NCI-H1417 (cell line): ENCODE results near the gene RHOD.

ENCODE experiments used
- DNase-seq, 3 experiments: peaks; one replicate each; lab custom pipeline; 2025; lab: John Stamatoyannopoulos, UW

Gene RHOD

DNA sequence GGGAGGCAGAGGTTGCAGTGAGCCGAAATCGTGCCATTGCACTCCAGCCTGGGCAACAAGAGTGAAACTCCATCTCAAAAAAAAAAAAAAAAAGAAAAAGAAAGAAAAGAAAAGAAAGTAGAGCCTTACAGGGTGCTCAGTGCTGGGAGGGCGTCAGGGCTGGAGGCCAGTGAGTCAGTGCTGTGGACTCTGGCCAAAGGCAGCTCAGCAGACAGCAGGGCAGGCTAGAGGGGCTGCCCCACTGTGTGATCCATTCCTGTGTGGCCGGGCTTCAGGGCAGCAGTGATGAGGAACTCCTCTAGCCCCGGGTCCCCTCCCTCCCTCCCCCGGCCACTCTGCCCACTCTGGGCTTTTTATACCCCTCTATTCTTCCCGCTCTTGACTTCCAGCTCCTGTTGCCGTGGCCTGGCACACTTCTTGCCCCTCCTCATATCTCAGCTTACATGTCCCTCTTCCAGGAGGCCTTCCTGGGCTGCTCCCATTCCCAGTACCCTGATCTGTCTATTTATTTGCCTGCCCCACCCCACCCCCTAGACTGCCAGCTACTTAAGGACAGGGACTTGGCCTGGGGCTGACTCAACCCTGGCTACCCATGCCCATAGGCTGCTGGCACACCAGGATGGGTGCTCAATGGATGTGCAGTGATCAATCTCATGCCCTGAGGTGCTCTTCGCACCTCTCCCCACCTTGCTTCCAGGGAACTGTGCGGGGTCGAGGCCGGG, 23.7 kb upstream of the RHOD start:
- DNase-seq = no peak

DNA sequence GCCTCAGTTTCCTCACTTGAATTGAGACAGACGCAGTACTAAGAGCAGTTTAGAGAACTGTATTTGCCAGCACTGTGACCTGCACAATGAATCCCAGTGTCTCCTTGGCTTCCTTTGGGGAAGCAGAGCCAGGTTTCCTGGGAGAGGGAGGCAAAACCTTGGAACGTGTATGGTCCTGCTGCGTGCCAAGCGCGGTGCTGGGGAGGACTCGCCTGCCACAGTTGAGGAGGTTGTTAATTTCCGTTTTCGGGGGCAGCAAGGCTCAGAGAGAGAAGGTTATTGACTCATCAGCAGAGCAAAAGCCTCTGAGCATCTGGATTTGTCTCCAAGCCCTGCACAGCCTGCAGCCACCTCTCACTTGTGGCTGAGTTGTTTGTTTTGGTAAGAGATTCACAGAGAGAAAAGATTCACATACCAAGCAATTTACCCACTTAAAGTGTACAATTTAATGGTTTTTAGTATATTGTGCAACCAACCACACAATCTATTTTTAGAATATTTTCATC, 22.9 kb upstream of the RHOD start:
- DNase-seq = no peak

DNA sequence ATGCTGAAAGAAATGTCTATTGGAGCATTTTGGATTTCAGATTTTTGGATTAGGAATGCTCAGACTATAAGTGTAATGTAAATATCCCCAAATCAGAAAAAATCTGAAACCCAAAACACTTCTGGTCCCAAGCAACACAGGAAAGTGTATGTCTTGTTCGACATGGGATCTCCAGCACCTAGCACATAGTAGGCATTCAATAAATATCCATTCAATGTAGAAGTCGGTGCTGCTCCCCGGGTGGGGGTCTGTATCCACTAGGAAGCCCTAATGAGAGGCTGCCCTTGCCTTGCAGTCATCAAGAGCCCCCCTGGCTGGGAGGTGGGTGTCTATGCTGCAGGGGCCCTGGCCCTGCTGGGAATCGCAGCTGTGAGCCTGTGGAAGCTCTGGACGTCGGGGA, 22.3 kb upstream of the RHOD start:
- DNase-seq = no peak

DNA sequence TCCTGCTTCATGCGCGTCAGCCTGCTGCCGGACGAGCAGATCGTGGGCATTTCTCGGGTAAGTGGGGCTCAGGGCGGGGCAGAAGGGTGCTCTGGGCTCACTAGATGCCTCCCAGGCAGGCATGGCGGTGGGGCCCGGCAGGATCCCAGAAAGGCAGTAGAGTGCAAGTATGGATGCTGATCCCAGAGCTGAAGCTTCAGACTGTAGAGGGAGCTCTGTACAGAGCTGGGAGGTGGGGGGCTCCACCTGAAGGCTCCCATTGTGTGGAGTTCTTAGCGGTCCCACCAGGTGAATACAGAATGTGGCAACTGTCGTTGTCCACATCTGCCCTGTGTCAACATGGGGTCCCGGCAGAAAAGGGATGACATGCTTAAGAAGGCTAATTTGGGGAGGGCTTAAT, 16.5 kb upstream of the RHOD start:
- DNase-seq = no peak

DNA sequence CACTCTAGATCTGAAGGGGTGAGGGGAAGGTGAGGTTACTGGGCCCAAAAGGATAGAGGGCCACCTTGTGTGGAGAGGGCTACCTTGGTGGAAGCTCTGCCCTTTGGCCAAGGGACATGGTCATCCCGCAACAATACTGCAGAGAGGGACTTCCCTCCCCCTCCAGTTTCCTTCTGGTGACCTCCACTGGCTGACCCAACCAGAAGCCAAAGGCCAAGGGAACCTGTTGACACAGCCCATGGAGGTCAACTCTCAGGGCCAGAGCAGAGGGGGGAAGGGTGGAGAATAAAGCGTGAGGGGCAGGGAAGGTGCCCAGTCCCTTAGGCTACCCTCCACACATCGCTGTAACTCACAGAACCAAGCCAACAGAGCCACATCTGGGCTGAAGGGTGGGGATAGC, 15.0 kb upstream of the RHOD start:
- no peak for DNase-seq

DNA sequence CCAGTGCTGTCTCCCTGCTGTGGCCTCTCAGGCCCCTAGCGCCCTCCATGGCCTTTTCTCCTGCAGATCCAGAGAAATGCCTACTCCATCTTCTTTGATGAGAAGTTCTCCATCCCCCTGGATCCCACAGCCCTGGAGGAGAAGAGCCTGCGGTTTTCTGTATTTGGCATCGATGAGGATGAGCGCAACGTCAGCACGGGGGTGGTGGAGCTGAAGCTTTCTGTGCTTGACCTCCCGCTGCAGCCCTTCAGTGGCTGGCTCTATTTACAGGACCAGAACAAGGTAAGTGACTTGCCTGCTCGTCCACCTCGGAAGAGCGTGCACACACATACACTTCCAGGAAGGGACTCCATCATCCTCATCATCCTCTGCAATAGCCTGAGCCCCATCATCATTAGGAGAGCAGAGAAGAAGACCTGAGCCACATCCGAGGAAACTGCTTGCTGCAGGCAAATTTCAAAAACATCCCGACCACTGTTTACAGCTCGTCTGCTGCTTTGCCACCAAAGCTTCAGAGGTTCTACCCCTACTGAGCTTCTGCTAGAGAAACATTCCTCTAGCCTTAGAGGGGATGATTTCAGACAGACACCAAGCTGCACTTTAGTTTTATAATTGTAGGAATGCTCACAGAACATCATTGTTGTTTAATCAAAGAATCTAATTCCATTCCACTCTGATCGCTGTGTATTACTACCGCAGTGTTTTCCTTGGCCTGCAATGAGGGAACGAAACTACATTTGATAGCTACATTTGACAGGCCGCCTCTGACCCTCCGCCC, 12.9 kb upstream of the RHOD start:
- DNase-seq = no peak

DNA sequence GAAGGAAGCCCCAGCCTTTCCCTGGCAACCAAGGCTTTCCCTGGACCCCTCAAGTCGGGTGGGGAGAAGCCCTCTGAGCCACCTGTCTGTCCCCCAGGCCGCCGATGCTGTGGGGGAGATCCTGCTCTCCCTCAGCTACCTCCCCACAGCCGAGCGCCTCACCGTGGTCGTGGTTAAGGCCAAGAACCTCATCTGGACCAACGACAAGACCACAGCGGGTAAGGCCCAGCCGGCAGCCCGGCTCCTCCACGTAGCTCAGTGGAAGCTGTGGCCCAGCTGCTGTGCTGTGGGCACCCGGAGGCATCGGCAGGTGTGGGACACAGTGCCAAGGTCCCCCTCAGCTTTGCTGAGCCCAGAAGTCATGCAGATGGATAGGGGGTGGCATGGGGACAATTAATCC, 12.2 kb upstream of the RHOD start:
- DNase-seq = no peak

DNA sequence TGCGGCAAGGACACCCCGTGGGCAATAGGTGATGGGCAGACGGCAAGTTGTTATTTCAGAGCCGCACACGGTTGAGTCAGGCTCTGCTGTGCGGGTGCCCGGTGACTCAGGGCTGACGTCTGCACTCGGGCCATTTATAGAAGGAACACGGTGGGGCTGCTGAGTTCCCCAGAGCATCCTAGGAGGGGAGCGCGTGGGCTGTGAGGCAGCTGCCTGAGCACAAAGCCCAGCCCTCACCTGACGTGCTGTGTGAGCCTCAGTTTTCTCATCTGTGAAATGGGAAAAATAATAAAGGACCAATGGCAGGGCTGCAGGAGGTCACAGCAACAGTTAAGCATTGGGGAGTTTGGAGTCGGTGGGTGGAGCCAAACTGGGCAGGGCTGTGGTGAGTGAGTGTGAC, 11.3 kb upstream of the RHOD start:
- peak in 1 of 3 experiments; percentile 41 for DNase-seq

DNA sequence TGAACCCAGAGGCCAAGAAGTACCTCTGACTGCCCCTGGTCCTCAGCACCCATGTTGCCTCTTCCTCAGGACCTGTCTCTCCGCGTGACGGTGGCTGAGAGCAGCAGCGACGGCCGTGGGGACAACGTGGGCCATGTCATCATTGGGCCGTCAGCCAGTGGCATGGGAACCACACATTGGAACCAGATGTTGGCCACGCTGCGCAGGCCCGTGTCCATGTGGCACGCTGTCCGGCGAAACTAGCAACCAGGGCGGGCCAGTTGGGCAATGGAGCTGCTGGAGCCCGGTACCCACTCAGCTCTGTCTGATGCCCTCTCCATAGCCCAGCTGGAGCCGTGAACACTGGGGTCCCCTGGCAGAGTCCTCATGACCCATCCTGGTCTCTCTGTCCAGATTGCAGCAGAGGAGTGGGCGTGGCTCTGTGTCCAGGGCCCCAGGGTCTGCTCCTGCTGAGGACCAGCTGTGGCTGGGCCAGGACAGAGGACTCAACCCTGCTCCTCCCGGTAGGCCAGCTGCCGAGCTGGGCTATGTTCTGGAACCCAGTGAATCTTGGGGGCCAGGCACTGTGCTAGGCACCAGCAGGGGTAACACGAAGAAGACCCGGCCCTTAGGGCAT, 8.0 kb upstream of the RHOD start:
- DNase-seq = no peak

DNA sequence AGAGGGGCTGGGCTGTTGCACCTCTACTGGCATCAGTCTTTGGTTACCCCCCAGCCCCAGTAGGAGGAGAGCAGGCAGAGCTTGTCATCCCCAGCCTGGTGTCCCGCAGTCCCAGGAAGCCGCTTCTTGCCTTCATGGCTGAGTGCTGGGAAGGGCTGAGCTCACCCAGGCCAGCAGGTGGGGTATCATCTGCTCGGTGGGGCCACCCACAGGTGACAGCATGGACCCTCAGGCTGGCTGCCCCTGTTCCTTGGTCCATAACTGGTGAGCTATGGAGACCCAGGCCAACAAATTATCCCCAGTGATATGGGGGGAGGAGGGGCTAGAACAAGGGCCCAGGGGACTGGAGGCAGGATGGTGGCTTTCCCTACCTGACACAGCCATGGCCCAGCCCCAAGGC, 6.5 kb upstream of the RHOD start:
- no peak for DNase-seq

DNA sequence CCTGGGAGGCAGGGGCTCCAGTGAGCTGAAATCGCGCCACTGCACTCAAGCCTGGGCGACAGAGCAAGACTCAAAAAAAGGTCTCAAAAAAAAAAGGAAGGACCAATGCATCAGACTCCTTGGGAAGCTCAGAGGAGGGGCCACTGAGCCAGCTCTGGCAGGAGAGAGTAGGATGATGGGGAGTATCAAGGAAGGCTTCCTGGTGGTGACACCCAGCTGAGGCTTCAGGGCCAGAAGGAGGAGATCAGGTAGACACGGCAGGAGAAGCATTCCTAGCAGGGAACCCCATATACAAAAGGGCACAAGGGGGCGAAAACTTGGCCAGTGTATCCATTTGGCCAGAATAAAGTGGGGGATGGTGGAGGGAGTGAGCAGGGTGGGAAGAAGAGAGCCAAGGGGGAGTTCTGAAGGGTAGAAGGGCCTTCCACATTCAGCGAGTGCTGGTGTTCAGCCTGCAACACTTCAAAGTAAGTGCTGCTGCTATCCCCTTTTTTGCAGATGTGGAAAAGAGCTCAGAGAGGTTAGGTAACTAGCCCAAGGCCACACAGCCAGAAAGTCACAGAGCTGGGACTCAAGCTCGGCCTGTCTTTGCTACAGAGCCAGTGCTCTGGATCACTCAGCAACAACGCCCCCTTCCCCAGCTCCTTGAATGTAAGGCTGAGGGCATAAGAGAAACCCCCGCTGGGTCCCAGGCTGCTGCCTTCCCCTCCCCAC, 5.3 kb upstream of the RHOD start:
- no peak for DNase-seq

DNA sequence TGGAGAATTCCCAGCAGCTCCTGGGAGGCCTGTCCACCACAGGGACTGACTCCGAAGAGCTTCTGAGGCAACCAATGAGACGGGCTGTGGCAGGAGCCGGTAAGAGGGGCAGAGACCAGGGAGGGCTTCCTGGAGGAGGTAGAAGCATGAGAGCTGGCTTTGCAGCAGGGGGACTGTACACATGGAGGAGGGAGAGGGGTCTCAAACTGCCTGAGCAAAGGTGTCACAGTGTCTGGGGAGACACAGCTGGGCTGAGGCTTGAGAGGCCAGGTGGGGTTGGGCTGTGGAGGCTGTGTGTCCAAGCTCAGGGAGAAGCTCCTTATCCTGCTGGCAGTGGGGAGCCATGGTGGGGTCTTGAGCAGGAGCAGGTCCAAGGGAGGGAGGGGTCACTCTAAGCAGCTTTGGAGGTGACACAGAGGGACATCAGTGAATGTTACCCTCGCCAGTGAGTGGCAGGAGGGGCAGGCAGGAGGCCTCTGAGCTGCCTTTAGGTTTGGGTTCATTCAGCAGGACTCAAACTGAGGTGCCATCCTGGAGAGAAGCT, 4.6 kb upstream of the RHOD start:
- no peak for DNase-seq

DNA sequence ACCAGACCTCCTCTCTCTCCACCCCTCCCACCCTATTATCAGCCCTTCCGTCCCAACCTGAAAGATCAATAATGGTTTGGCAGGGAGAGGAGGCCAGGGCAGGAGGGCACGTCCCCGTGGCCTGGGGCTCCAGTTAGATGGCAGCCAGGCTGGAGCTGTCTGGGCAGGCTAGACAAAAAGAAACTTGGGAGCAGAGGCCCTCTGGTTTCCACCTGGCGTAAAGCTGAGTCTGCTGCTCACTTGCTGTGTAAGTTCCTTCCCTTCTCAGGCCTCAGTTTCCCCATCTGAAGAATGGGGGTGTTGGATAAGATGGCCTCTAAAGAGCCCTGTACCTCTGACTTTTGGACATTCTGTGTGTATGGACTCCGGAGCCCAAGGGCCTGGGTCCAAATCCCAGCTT, 3.8 kb upstream of the RHOD start:
- no peak for DNase-seq

DNA sequence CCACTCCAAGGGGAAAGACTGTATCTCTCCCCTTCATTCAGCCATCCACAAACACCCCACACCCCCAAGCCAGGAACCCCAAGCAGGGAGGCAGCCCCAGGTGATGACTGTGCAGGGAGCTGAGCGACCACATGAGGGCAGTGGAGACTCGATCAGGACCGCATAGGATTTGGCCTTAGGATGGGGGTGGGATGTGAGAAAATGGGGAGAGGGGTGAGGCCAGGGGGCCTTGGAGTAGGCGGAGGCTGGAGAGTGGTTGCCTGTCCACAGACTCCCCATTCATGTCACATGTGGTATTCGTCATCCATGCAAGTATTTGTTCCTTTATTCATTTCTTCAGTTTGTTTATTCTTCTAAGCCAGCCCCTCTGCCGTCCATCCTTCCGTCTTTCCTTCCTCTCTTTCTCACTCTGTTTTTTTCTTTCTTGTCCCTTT, 2.7 kb upstream of the RHOD start:
- peak in 2 of 3 experiments; percentile 44 to 74 for DNase-seq

DNA sequence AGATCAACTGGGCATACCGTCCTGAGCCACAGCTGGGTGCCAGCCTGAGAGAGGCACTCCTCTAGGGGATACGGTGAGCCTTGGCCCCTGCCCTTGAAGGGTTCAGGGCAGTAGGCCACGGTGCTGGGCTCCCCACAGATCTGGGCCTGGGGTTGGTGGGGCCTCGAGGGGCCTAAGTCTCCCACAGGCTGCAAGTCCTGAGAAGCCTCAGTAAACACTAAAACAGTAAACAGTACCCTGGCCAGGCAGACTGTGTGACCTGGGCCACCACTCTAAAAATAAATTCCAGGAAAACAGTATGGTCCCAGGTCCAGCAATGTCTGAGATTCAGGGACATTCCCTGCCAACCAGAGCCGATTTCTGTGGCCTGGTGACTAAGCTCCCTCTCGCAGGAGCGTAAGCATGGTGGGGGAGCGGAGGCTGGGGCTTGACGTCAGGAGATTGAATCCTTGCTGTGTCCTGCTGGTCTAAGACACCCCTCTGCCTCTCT, 2.3 kb upstream of the RHOD start:
- DNase-seq = no peak

DNA sequence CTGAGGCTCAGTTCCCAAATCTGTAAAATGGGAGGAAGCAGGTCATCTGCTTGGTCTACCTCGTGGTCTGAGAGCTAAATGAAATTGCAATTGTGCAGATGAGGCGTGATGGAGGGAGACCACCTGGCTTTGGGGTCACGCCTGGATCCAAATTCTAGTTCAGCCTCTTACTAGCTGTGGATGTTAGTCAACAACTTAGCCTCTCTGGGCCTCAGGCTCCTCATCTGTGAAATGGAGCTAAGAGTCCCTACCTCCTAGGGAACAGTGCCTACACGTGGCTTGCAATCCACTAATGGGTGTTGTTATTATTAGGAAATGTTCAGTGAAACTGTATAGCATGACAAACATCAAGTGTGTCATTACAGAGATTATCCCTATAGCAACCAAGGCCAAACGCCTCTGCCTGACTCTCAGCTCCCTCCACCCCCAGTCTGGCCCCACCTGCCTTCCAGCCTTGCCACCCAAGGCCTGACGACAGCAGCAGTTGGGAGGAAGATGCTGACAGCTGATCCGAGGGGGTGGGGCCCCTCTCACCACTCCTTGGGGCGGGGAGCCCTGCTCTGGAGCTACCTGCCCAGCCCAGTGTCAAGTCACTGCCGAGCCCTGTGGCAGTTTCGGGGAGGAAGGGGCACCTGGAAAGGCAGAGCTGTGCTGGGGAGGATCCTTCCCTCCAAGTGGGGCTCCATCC, 1.7 kb upstream of the RHOD start:
- DNase-seq = peak; percentile 19 to 97 (median 91)

DNA sequence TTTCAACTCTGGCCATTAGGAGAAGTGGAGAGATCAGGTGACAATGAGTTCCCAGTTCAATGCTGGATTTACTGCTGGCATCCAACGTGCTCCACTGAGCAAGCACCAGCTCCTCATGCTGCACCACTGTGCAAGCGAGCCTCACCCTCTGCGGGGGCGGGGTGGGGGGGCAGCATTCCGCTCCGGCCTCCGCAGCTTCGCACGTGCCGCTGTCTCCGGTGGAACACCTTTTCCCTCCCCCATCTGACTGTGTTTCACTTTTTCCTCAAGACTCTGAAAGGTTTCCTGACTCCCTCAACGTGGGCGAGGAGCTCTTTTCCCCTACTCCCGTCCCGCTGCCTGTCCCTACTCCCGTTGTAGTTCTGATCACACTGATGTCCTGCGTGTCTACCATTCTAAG, 835 bp upstream of the RHOD start:
- peak in 2 of 3 experiments; percentile 56 to 74 for DNase-seq

DNA sequence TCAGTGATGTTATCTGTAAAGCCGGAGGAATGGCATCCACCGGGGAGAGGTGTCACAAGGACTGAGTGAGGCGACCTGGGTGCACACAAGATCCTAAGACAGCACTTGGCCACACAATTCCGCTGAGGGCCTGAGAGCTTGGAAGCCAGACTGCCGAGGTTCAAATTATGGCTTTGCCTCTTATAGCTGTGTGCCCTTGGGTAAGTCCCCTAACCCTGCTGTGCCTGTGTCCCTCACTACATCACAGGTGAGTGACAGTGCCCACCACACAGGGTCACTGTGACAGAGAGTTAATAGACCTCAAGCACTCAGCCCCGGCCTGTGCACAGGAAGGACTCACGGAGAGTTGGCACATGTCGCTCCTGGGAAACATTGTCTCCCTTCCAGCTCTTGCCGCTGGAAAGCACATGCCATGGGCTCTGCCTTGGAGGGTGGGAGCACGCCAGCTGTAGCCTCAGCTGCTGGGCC, 592 bp downstream of the RHOD start:
- no peak for DNase-seq

DNA sequence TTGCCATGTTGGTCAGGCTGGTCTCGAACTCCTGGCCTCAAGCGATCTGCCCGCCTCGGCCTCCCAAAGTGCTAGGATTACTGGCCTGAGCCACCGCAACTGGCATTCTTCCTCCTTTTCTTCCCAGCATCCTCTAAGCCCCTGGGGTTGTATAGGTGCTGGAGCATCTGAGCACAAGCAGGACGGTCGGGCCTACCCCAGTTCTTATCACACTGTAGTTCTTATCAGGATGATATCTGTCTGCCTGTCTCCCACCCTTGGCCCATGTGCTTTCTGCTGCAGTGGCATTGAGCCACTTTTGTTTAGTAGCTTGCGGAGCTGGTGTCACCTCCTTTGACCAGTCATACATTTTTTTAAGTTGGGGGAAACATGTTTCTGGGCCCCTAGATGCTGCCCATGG, 1.9 kb downstream of the RHOD start:
- no peak for DNase-seq

DNA sequence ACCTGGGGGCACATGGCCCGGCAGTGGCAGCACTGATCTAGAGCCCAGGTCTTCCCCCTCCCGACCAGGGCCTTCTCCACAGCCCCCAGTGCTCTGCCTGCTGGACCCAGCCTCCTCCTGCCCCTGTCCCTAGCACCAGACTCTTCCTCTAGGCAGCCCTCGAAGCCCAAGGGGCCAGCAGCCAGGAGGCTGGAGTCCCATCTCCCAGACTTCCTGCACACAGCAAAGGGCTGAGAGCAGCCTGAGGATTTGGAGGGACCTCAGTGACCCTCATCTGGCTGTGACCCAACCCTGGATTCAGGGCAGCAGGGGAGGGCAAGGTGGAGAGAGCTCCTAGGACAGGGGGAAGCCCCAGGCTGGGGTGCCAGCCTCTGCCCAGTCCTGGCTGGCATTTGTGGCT, 3.0 kb downstream of the RHOD start:
- no peak for DNase-seq

DNA sequence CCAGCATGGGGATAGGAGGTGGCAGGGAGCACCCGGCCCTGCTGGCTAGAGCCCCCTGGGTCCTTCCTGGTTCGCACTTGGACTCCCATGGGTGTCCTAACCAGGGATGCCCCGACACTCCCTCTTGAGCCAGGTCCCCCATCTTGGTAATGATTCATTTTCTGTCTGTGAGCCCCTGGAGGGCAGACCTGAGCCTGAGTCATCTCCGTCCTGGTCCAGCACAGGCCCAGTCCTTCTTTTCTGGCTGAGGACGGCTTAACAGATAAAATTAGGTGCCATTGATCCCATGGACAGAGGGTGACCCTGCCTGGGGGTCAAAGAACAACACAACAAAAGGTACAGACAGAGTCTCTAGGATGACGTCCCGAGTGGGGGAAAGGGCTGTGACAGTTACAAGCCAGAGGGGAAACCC, 3.5 kb downstream of the RHOD start:
- no peak for DNase-seq
